Mucosa of descending colon (tissue), 3 donors: ENCODE measurements around the gene ADCK1. TPM values are rescaled to one million over a fixed set of nuclear protein-coding genes. Genes with fewer than 3 reads are reported as not detected.
"Not testable (repeated sequence)": the region's sequence is repeated elsewhere in the genome, so short reads cannot be mapped to it uniquely, and the experiment has no call there.

Experiments used
- ATAC-seq: fragments of 200-7000 bp; cut with Tn5 transposase; one replicate; pipeline ENCODE4 v1.9.1; 2020; ENCODE audit warnings: mild to moderate bottlenecking, moderate library complexity
- DNase-seq, 3 donors: peaks; one replicate each; pipeline ENCODE4 v3.0.0-alpha.2; 2020
- H3K36me3 ChIP-seq: fragments of 200-600 bp; one replicate; pipeline ENCODE4 v1.8.0; 2021; ENCODE audit warnings: low read depth, mild to moderate bottlenecking
- H3K4me1 ChIP-seq: fragments of 200-600 bp; one replicate; pipeline ENCODE4 v1.8.0; 2021; ENCODE audit warnings: low read depth, mild to moderate bottlenecking
- H3K4me3 ChIP-seq: fragments of 200-600 bp; one replicate; pipeline ENCODE4 v1.8.0; 2021; ENCODE audit warnings: mild to moderate bottlenecking
- H3K9me3 ChIP-seq: fragments of 200-600 bp; one replicate; pipeline ENCODE4 v1.8.0; 2021; ENCODE audit warnings: mild to moderate bottlenecking
- CTCF ChIP-seq: fragments of 200-600 bp; IDR thresholded peaks from one replicate; pipeline ENCODE4 v1.8.0; 2022; ENCODE audit warnings: antibody characterized with exemption, mild to moderate bottlenecking
- intact Hi-C, 2 donors: fragments of 100-400 bp; cut with DNase I in 1 of 2; cut with micrococcal nuclease in 1 of 2; formaldehyde crosslinking; loops; one replicate each; pipeline versions ENCODE4 v1.11.0 to v1.11.1; 2022; cut with DNase I, micrococcal nuclease
- total RNA-seq, 3 donors: library from RNA; stranded (reverse); fragmentation: NEBNext Ultra II Directional in 2 of 3; extraction: Animal tissue kit (Norgen Biotek cat#: 25700) in 2 of 3; gene quantifications; one replicate each; pipeline versions ENCODE4 v1.2.1 to v1.2.4, GENCODE V29; 2021 to 2023
- donor health status: DM: no; HTN: no; CAD: no; lungs with moderate emphysema.
- donor health status: DM: no; HTN: no; CAD: no.
- donor health status: DM: no; HTN: yes; CAD: no.

The ADCK1 gene
- total RNA-seq, 3 donors from 2014 or later, result 9.1 to 15.4 (median 13.6) TPM

DNA sequence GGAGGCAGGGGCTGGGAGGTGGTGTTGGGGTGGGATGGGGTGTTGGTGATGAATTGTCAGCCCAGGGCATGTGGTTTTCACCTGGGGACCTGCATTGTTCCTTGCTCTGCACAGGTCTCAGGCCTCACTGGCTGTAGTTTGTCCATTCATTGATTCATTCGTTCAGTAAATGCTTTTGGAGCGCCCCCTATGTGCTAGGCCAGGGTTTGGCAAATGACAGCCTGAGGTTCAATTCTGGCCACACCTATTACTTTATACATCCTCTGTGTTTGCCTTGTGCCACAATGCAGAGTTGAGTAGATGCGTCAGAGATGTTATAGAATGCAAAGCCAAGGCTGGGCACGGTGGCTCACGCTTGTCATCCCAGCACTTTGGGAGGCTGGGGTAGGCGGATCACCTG lies 4.7 kb downstream of the ADCK1 start:
- TF ChIP-seq CTCF, result peak; percentile 18
- Histone ChIP-seq H3K9me3 (no peaks in the 10 kb centered on the region), H3K36me3 (no peaks in the 10 kb centered on the region), H3K4me3 (no peak overlapping the region), H3K4me1 (no peaks in the 10 kb centered on the region)
- DNase-seq, result peak in 2 of 3 donors; percentile 40 to 54
- peak; percentile 63 for ATAC-seq
- intact Hi-C loops, result no loop called here

DNA sequence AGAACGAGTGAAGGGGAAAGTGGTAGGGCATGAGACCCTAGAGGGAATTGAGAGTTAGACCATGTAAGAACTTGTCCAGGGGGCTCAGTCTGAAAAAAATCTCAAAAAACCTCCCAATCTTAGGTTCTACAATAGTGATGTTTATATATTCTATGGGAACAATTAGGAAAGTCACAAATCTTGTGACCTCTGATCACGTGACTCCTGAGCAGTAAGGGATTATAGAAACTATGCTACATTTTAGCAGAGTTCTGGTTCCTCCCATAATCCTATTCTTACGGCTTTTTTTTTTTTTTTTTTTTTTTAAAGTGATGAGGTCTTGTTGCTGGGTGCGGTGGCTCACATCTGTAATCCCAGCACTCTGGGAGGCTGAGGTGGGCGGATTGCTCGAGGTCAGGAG lies 5.8 kb downstream of the ADCK1 start:
- no peak for TF ChIP-seq CTCF
- intact Hi-C loops, result no loop called here
- no peak overlapping the region for H3K4me3 ChIP-seq
- DNase-seq (no peak), ATAC-seq (no peak)
- no peaks in the 10 kb centered on the region for H3K36me3 ChIP-seq
- no peaks in the 10 kb centered on the region for H3K4me1 ChIP-seq
- no peaks in the 10 kb centered on the region for H3K9me3 ChIP-seq

DNA sequence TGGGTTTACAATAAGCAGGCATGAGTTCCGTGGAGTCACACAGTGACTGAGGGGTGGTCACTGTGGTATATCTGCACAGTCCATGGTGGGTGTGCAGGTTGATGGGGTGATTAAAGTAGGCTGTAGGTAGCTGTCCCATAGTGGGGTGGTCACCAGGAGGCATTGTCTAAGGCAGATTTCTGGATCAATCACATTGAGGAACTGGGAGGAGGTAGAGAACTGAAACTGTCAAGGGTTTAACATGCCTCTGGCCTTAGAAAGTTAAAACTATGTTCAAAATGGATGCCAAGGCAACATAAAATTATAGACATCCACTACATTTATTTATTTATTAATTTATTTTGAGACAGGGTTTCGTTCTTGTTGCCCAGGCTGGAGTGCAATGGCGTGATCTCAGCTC lies 8.3 kb downstream of the ADCK1 start:
- TF ChIP-seq CTCF, result no peak
- intact Hi-C loops, result no loop called here
- DNase-seq, result no peak
- no peaks in the 10 kb centered on the region for H3K36me3 ChIP-seq
- no peak for ATAC-seq
- H3K4me3 ChIP-seq, result no peak overlapping the region
- H3K9me3 ChIP-seq, result no peaks in the 10 kb centered on the region
- no peaks in the 10 kb centered on the region for H3K4me1 ChIP-seq

- DNase-seq (no peak), ATAC-seq (no peak)
- H3K4me3 ChIP-seq, result no peak overlapping the region
- TF ChIP-seq CTCF, result no peak
- no peaks in the 10 kb centered on the region for H3K36me3 ChIP-seq
- no peaks in the 10 kb centered on the region for H3K4me1 ChIP-seq
- intact Hi-C loops, result no loop called here
- H3K9me3 ChIP-seq, result no peaks in the 10 kb centered on the region
Measured at GRCh38 chr14:77809011-77809410, 9.1 kb downstream of the ADCK1 start.

- ATAC-seq (no peak), DNase-seq (no peak)
- intact Hi-C loops, result no loop called here
- no peaks in the 10 kb centered on the region for H3K36me3 ChIP-seq
- peaks cover 3% of the 10 kb centered on the region for H3K4me1 ChIP-seq
- H3K4me3 ChIP-seq, result no peak overlapping the region
- TF ChIP-seq CTCF, result no peak
- no peaks in the 10 kb centered on the region for H3K9me3 ChIP-seq
Measured at GRCh38 chr14:77812028-77812427, 12.1 kb downstream of the ADCK1 start.

DNA sequence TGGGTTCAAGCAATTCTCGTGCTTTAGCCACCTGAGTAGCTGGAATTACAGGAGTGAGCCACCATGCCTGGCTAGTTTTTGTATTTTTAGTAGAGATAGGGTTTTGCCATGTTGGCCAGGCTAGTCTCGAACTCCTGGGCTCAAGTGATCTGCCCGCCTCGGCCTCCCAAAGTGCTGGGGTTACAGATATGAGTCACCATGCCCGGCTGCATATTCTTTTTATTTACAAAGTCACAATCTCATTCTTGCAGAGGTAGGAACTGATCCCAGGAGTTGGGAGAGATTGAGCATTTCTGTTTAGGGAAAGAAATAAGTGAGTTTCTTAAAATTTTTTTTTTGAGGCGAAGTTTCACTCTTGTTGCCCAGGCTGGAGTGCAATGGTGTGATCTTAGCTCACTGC lies 12.8 kb downstream of the ADCK1 start:
- H3K4me3 ChIP-seq, ATAC-seq, H3K9me3 ChIP-seq, intact Hi-C loops, H3K36me3 ChIP-seq, DNase-seq, H3K4me1 ChIP-seq: not testable (repeated sequence)
